Pancreas (tissue), 10 donors: ENCODE data around the gene SEC16A. TPM values are rescaled to one million over a fixed set of nuclear protein-coding genes. Genes with fewer than 3 reads are reported as not detected.

Experiments
- ATAC-seq, 4 donors: fragments of 200-7000 bp; cut with Tn5 transposase; one replicate each; pipeline versions ENCODE4 v1.8.0 to v1.9.1; 2020; ENCODE audit warnings: mild to moderate bottlenecking in 4 of 4, moderate library complexity in 4 of 4
- DNase-seq, 6 donors: peaks; one replicate each; pipeline ENCODE4 v3.0.0-alpha.2; 2020
- FAIRE-seq: peaks from 2 replicates; lab custom pipeline; 2012; peaks lifted over from hg19 to GRCh38; lab: Jason Lieb, UNC
- H3K27ac ChIP-seq, 4 donors: fragments of 200-600 bp; sonication (generic); 1 replicate in 3 of 4; 2 replicates in 1 of 4; pipeline versions ENCODE4 v1.5.0 to v1.8.0; 2020
- H3K27me3 ChIP-seq, 4 donors: fragments of 200-600 bp; one replicate each; pipeline ENCODE4 v1.8.0; 2021
- H3K36me3 ChIP-seq, 3 donors: fragments of 200-600 bp; sonication (generic) in 1 of 3; one replicate each; pipeline versions ENCODE4 v1.5.0 to v1.8.0; 2020 to 2021
- H3K4me1 ChIP-seq, 3 donors: fragments of 200-600 bp; one replicate each; pipeline ENCODE4 v1.8.0; 2021
- H3K4me3 ChIP-seq, 4 donors: fragments of 200-600 bp; sonication (generic) in 2 of 4; one replicate each; pipeline versions ENCODE4 v1.5.0 to v1.8.0; 2020 to 2021
- H3K9me3 ChIP-seq, 4 donors: fragments of 200-600 bp; one replicate each; pipeline ENCODE4 v1.8.0; 2021
- CTCF ChIP-seq, 4 donors: fragments of 200-600 bp; sonication (generic) in 3 of 4; IDR thresholded peaks; one replicate each; pipeline versions ENCODE4 v1.5.0 to v1.8.0; 2021; ENCODE audit warnings: antibody characterized with exemption in 4 of 4
- WGBS, 2 donors: extraction: QIAGEN DNeasy Blood & Tissue Kit; methylation state at CpG; one replicate each; pipeline ENCODE4 v1.1.7; 2013; 5-methylcytosine and 5-hydroxymethylcytosine counted together
- intact Hi-C, 3 donors: fragments of 100-400 bp; cut with DNase I; formaldehyde crosslinking; loops; one replicate each; pipeline versions ENCODE4 v1.11.1 to v1.14.2; 2022
- polyA plus RNA-seq, 2 donors: library from polyadenylated mRNA; stranded (reverse); fragments of 200-250 nt; gene quantifications; one replicate each; pipeline ENCODE4 v1.2.3, GENCODE V29; 2013
- total RNA-seq, 6 donors: library from RNA; stranded (reverse); fragmentation: NEBNext Ultra II Directional in 4 of 6; extraction: Animal tissue kit (Norgen Biotek cat#: 25700) in 4 of 6; gene quantifications; one replicate each; pipeline versions ENCODE4 v1.2.1 to v1.2.4, GENCODE V29; 2021 to 2023
- donor health status: healthy with polysubstance abuse.
- donor health status: DM: no; HTN: no; CAD: no; lungs with moderate emphysema.
- donor health status: DM: no; HTN: no; CAD: no.
- donor health status: control.
- donor health status: control.
- donor health status: Bipolar disorder and iron deficiency.
- donor health status: DM: yes; HTN: yes; CAD: no.
- donor health status: DM: no; HTN: no; CAD: no.
- donor health status: DM: no; HTN: no; CAD: no.
- donor health status: DM: yes; HTN: yes; CAD: no.

Gene SEC16A
- total and polyA plus RNA-seq, 8 donors: 32.1 to 66.9 (median 40.8) TPM

- no peak for TF ChIP-seq CTCF (IDR thresholded peaks at IDR 0.05)
- no peaks in the 10 kb centered on the region for H3K9me3 ChIP-seq
- no peak overlapping the region for H3K27ac ChIP-seq
- intact Hi-C loops: no loop called here
- H3K4me3 ChIP-seq: no peak overlapping the region
- DNase-seq (no peak), ATAC-seq (no peak), FAIRE-seq (no peak)
- H3K4me1 ChIP-seq: no peaks in the 10 kb centered on the region
- 90 to 92% methylated on average over 20 of the region's 20 CpGs for WGBS, 2 donors
- H3K36me3 ChIP-seq: peaks cover 3 to 71% (median 37%) of the 10 kb centered on the region in 3 donors
- no peaks in the 10 kb centered on the region for H3K27me3 ChIP-seq
These were observed 38.7 kb downstream of the SEC16A start for GRCh38 chr9:136444102-136444501.

GRCh38 chr9:136443687-136444086 lies 39.2 kb downstream of the SEC16A start:
- intact Hi-C loops: no loop called here
- H3K4me1 ChIP-seq: no peaks in the 10 kb centered on the region
- no peak for DNase-seq
- no peak overlapping the region for H3K27ac ChIP-seq
- no peak for FAIRE-seq
- peaks cover 3 to 67% (median 34%) of the 10 kb centered on the region in 3 donors for H3K36me3 ChIP-seq
- H3K27me3 ChIP-seq: no peaks in the 10 kb centered on the region
- ATAC-seq: no peak
- no peak for TF ChIP-seq CTCF (IDR thresholded peaks at IDR 0.05)
- 93 to 98% methylated on average over 7 of the region's 7 CpGs for WGBS, 2 donors
- H3K4me3 ChIP-seq: no peak overlapping the region
- H3K9me3 ChIP-seq: no peaks in the 10 kb centered on the region

- H3K4me1 ChIP-seq: peaks cover 0 to 1% (median under 1%) of the 10 kb centered on the region in 3 donors
These were observed 39.8 kb downstream of the SEC16A start for GRCh38 chr9:136443087-136443486.

GRCh38 chr9:136442265-136442664 lies 40.6 kb downstream of the SEC16A start:
- peaks cover 3 to 58% (median 30%) of the 10 kb centered on the region in 3 donors for H3K36me3 ChIP-seq
- DNase-seq: no peak
- no peak overlapping the region for H3K27ac ChIP-seq
- 83 to 86% methylated on average over 5 of the region's 5 CpGs for WGBS, 2 donors
- no peak overlapping the region for H3K4me3 ChIP-seq
- H3K27me3 ChIP-seq: no peaks in the 10 kb centered on the region
- no peaks in the 10 kb centered on the region for H3K9me3 ChIP-seq
- H3K4me1 ChIP-seq: peaks cover 0 to 9% (median 5%) of the 10 kb centered on the region in 3 donors
- FAIRE-seq: no peak
- intact Hi-C loops: no loop called here
- no peak for ATAC-seq
- no peak for TF ChIP-seq CTCF (IDR thresholded peaks at IDR 0.05)

More at GRCh38 chr9:136443087-136443486, 39.8 kb downstream of the SEC16A start:
- FAIRE-seq (no peak), DNase-seq (no peak), ATAC-seq (no peak)
- H3K9me3 ChIP-seq: no peaks in the 10 kb centered on the region
- 94 to 98% methylated on average over 13 to 15 of the region's 15 CpGs for WGBS, 2 donors
- no peaks in the 10 kb centered on the region for H3K27me3 ChIP-seq
- no peak overlapping the region for H3K27ac ChIP-seq
- H3K4me3 ChIP-seq: no peak overlapping the region
- H3K36me3 ChIP-seq: peaks cover 3 to 66% (median 34%) of the 10 kb centered on the region in 3 donors
- intact Hi-C loops: no loop called here
- TF ChIP-seq CTCF (IDR thresholded peaks at IDR 0.05): no peak

- Histone ChIP-seq H3K27ac (no peak overlapping the region), H3K4me3 (no peak overlapping the region), H3K4me1 (peaks cover 0 to 14% (median 5%) of the 10 kb centered on the region in 3 donors), H3K36me3 (peaks cover 3 to 53% (median 25%) of the 10 kb centered on the region in 3 donors), H3K27me3 (no peaks in the 10 kb centered on the region), H3K9me3 (no peaks in the 10 kb centered on the region)
- DNase-seq (no peak), ATAC-seq (no peak), FAIRE-seq (no peak)
- TF ChIP-seq CTCF (IDR thresholded peaks at IDR 0.05): no peak
- intact Hi-C loops: no loop called here
- 77 to 83% methylated on average over 17 of the region's 17 CpGs for WGBS, 2 donors
These were observed 41.1 kb downstream of the SEC16A start for GRCh38 chr9:136441681-136442245.
